GM19397 (cell line): Measurements from ENCODE around the gene SIPA1L3.

Source experiments
- ATAC-seq: cut with Tn5 transposase; IDR thresholded peaks from one replicate; pipeline ENCODE4 v1.9.1; 2021; ENCODE audit warnings: mild to moderate bottlenecking, moderate library complexity; ENCODE audit not compliant: unreplicated experiment

Gene SIPA1L3

GRCh38 chr19:38204096-38204495 is 297.1 kb downstream of the SIPA1L3 start:
- no peak for ATAC-seq

DNA sequence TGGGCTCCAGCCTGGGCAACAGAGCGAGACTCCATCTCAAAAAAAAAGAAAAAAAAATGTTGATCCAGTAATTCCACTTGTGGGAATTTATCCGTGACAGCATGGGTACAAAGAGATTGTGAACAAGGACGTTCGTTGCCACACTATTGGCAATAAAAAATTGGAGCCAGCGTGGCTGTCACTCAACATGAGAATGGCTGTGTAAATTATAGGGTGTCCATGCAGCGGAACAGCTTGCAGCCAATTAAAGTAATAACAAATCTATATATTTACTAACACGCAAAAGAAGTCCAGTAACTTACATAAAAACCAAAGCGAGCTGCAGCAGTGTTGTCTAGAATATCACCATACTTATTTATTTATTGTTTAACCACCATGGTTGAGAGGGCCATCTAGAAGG is 297.7 kb downstream of the SIPA1L3 start:
- no peak for ATAC-seq

- ATAC-seq: no peak
Observed at GRCh38 chr19:38206006-38206745, 299.2 kb downstream of the SIPA1L3 start.

- no peak for ATAC-seq
Observed at GRCh38 chr19:38206928-38207327, 299.9 kb downstream of the SIPA1L3 start.

- ATAC-seq: no peak
Observed at GRCh38 chr19:38207543-38207942, 300.5 kb downstream of the SIPA1L3 start.

DNA sequence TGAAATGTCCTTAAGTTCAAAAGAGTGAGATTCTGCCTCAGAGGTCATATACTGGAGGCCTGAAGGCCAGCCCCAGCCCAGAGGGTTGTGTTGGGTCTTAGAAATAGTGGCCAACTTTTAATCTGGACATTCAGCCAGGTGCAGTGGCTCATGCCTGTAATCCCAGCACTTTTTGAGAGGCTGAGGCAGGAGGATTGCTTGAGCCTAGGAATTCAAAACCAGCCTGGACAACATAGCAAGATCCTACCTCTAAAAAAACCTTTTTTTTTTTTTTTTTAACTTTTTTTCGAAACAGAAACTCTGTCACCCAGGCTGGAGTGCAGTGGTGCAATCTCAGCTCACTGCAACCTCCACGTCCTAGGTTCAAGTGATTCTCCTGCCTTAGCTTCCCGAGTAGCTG is 301.6 kb downstream of the SIPA1L3 start:
- no peak for ATAC-seq

DNA sequence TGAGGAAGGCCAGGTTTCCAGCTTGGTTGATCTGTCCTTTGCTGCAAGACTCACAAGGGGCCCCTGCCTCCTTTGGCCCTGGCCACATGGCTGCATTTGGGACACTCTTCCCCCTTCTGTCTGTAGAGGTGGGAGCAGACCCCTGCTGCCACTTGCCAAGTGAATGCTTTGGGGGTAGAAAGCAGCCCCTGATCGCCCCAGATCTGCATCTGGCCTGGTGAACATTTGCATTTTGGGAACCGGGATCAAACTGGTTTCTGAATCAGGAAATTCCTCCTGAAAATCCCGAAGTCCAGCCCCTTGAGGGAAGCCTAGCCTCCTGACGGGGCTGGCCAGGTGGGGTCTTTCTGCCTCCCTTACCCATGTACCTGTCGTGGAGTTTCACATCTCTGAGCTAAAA is 302.1 kb downstream of the SIPA1L3 start:
- no peak for ATAC-seq

- ATAC-seq: no peak
Observed at GRCh38 chr19:38209671-38210457, 302.9 kb downstream of the SIPA1L3 start.

- no peak for ATAC-seq
Observed at GRCh38 chr19:38210458-38210987, 303.5 kb downstream of the SIPA1L3 start.

DNA sequence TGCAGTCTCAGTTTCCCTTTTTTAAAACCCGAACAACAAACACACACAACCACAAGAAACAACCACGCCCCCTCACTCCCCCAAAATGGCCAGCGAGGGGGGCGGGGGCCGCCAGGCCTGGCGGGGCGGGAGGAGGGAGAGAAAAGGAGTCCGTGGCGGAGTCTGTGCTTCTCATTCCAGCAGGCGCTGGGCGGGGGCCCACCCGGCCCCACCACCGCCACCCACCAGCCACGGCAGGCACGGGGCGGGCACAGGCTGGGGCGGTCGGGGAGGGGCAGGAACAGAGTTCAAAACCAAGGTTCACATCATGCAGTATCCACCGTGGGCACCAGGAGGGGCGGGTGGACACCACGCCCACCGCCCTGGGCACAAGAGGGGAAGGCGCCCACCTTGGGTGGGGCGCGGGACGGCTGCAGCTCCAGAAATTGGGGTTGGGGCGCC is 304.2 kb downstream of the SIPA1L3 start:
- ATAC-seq: no peak

DNA sequence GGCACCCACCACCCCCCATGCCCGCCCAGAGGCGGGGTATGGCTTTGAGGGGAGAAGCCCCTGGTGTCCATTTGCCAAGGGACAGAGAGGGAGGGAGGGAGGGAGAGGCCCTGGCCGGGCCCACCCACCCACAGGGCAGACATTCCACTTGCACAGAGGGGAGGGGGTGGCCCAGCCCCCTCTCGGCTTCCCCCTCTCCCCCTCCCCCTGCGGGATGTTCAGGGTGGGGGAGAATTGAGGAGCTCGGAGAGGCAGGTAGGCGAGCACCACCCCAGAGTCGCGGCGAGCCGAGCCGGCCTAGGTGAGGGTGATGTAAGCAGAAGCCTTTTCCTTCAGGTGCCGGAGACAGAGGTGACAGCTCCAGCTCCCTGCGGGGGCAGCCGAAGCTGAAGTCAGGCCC is 304.8 kb downstream of the SIPA1L3 start:
- no peak for ATAC-seq

GRCh38 chr19:38213469-38213868 is 306.5 kb downstream of the SIPA1L3 start:
- no peak for ATAC-seq

GRCh38 chr19:38213911-38214625 is 307.1 kb downstream of the SIPA1L3 start:
- peak; percentile 44 for ATAC-seq

DNA sequence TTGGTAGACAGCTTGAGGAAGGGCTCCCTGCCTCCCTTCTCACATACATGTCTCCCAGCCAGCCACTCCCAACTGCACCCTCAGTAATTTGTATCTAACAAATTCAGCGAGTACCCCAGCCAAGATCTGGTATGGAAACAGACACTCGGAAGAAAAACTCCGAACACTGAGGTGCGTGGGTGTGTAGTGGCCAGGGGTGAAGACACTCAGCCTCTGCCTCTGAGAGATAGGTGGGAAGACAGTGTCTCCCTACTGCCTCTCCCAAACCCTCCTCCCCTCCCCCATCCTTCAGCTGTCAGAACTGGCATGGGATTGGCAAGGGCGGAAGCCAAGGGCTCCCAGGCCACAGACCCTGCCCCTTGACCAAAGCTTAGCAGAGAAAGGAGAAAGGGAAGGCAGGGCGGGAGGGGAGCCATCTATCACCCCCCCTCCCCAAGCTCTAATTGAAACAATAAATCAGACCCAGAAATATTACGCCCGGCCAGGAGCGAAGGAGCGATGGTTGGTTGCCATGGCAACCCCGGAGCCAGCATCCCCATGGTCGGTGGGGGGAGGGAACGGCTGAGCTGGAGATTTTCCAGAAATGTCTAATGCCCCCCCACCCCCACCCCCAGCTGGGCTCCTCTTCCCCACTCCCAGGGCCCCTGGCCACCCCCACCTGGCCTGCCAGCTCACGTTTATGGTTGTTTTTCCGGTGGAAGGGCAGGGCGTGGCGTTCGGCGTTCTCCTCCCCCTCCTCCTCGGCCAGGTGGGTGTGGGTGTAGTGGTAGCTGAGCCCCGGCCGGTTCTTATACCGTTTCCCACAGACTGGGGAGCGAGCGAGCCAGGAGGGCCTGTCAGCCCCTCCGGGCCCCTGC is 310.0 kb downstream of the SIPA1L3 start:
- ATAC-seq: no peak

DNA sequence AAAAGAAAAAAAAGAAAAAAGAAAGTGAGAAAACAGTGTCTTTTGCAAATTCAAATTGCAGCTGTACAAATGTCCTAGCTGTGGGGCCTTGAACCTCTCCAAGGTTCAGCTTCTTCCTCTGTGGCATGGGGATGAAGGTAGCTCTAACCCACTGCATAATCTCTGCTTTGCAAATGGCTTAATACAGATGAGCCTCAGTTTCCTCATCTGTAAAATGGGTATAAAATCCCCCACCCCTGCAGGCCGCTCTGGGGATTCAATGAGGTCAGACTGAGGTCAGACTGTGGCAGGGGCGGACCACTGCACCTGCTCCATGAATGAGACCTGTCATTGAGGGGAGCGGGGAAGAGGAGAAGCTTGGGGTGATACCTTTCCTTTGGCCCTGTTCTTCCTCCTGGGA is 311.2 kb downstream of the SIPA1L3 start:
- no peak for ATAC-seq

DNA sequence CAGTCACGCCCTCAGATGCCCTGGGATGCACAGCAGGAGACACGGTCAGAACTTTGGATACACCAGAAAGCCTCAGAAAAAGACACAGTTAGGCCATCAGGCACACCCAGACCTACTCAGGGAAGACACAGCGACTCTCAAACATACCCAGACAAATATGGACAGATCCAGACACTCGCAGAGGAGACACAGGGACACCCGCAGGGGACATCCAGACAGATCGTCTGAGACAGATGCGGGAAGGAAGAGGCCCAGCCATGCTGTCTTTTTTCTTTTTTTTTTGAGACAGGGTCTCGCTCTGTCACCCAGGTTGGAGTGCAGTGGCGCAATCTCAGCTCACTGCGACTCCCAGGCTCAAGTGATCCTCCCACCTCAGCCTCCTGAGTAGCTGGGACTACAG is 312.2 kb downstream of the SIPA1L3 start:
- ATAC-seq: no peak

DNA sequence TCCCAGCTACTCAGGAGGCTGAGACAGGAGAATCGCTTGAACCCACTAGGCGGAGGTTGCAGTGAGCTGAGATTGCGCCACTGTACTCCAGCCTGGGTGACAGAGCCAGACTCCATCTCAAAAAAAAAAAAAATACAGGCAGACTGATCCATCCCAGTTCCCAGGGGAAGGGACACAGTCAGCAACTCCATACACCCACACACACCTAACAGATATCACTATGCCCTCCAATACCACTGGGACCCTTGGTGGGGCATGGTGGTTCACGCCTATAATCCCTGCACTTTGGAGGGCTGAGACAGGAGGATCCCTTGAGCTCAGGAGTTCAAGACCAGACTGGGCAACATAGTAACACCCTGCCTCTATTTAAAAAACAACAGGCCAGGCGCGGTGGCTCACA is 314.4 kb downstream of the SIPA1L3 start:
- no peak for ATAC-seq

- ATAC-seq: no peak
Observed at GRCh38 chr19:38221919-38222830, 315.2 kb downstream of the SIPA1L3 start.

DNA sequence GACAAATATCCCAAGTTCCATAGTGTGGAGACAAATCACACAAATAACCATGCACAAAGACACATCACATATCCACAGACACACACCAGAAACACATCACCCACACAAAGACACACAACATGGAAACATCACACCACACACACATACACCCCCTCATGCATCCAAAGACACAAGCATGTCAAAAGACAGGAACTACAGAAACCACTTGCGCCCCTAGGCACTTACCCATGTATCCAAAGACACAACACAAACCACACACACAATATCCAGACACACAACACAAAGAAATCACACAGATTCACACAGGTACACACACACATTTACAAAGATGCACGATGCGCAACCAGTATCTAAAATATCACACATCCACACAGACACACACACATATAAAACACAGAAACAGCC is 316.1 kb downstream of the SIPA1L3 start:
- ATAC-seq: no peak
